ENCODE results near the gene FAM20A.
A peak's percentile ranks its signal among the peaks of the same experiment; 100 is the strongest.
"Not testable (repeated sequence)": the region's sequence is repeated elsewhere in the genome, so short reads cannot be mapped to it uniquely, and the experiment has no call there.

Gene FAM20A

DNA sequence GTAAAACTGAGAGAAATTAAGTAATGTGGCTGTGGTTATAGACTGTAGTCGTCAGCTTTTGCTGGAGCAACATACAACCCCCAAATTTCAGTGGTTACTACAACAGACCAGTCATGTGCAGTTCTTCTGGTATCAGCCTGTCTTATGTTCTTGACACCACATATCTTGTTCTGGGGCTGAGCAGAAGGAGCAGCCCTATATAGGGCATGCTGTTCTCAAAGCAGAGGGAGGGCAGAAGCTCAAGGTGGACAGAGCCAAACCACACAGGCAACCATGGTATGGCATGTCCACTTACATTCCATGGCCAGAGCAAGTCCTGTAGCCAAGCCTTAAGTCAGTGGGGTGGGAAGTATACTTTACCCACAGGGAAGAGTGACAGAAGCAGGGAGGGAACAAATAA, 81.3 kb downstream of the FAM20A start:
- DNase-seq (ENCODE audit: low spot score): no peak

DNA sequence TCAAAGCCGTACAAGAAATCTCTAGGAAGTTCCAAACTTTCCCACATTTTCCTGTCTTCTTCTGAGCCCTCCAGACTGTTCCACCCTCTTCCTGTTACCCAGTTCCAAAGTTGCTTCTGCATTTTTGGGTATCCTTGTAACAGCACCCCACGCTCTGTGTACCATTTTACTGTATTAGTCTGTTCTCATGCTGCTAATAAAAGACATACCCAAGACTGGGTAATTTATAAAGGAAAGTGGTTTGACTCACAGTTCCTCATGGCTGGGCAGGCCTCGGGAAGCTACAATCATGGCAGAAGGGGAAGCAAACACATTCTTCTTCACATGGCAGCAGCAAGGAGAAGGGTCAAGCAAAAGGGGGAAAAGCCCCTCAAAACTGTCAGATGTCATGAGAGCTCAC, 82.1 kb downstream of the FAM20A start:
- DNase-seq (ENCODE audit: low spot score): not testable (repeated sequence)

DNA sequence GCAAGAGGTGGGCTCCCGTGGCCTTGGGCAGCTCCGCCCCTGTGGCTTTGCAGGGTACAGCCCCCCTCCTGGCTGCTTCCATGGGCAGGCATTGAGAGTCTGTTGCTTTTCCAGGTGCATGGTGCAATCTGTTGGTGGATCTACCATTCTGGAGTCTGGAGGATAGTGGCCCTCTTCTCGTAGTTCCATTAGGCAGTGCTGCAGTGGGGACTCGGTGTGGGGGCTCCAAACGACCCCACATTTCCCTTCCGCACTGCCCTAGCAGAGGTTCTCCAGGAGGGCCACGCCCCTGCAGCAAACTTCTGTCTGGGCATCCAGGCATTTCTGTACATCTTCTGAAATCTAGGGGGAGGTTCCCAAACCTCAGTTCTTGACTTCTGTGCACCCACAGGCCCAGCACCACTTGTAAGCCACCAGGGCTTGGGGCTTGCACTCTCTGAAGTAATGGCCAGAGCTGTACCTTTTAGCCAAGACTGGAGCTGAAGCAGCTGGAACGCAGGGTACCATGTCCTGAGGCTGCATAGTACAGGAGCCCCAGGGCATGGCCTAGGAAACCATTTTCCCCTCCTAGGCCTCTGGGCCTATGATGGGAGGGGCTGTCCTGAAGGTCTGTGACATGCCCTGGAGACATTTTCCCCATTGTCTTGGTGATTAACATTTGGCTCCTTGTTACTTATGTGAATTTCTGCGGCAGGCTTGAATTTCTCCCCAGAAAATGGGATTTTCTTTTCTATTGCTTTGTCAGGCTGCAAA, 82.9 kb downstream of the FAM20A start:
- no peak for DNase-seq (ENCODE audit: low spot score)

DNA sequence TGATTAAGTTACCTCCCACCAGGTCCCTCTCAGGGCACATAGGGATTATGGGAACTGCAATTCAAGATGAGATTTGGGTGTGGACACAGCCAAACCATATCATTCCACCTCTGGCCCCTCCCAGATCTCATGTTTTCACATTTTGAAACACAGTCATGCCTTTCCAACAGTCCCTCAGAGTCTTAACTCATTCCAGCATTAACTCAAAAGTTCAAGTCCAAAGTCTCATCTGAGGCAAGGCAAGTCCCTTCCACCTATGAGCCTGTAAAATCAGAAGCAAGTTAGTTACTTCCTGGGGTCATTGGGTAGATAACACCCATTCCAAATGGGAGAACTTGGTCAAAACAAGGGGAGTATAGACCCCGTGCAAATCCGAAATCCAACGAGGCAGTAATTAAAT, 83.6 kb downstream of the FAM20A start:
- DNase-seq (ENCODE audit: low spot score): not testable (repeated sequence)

DNA sequence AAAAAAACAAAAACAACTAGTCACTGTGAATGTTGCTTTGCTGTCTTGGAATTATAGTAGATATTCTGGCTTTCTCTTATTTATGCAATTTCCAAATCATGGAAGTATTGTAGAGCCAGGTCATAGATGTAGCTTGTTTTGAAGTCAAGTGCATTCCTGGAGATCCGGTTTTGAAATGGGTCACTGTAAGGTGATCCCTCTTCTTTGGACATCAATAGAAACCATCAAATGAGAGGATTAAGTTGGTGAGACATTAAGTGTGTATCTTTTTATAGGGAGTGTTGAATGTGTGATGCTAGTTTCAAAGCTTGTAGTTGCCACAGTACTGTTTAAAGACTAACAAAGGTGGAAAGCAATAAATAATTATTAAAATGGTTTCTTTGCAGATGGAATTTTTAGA, 84.4 kb downstream of the FAM20A start:
- no peak for DNase-seq (ENCODE audit: low spot score)

DNA sequence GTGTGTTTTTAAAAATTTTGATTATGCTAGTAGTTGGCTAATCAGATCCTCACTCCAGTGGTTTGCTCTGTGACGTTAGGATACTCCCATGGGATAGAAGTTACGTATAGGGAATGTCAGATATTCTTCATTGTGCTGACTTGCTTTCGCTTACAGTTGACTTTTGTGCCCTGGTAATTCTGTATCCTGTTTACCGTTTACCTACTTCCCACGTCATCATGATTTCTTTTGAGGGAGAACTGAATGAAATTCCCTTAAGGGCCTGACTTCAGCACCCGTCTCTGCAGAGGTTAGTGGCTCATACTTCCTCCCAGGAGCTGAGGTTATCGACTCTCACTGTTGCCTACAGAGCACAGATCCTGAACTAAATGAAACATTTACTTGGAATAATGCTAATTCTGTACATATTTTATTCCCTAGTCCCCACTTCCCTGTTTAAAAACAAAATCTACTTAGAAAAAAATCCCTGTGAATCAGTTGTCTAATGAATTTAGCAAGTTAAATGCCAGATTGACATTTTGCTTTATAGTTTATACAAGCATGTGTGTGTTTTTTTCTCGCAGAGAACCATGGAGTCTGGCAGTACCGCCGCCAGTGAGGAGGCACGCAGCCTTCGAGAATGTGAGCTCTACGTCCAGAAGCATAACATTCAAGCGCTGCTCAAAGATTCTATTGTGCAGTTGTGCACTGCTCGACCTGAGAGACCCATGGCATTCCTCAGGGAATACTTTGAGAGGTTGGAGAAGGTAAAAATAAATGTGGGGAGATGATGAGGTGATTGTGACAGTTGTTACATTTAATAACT, 86.1 kb downstream of the FAM20A start:
- peak; percentile 89 for DNase-seq (ENCODE audit: low spot score)

DNA sequence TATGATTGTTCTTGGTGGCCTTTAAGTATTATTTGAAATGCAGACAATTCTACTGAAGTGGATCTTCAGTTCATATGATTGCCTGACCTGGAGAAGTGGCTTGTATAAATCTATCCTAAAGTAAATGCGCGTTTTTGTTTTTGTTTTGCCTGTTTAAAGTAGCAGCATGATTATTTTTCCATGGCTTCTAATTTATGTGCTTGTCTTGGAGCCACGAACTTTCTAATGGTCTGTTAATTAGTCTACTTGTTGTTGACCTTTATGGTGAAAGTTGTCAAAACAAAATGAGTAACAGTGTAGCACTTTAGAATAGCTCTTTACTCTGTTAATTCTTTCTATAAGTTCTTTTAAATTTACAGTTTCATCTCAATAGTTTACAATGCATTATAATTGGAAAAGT, 87.2 kb downstream of the FAM20A start:
- no peak for DNase-seq (ENCODE audit: low spot score)

DNA sequence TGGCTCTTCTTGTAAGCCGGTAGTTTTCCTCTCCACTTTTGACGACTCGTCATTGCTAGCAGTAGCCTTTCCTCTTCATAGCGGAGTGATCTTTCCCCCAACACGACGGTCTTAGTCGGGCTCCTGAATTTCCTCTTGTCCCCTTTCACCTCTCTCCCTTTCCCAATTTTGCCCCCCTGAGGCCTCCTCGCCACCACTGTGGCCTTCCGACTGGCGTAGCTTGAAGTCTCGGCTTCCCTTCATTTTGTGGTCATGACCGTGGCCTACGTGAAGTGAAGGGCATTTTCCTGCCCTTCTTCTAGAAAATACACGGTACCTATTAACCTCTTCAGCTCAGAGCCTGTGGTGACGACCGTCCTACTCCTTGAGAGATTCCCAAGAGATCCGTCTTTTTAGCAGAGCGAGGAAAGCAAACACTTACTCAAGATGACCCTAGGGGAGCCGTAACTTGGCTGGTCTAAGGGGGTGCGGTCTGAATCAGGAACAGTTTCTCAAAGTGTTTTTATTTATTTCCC, 88.2 kb downstream of the FAM20A start:
- no peak for DNase-seq (ENCODE audit: low spot score)

DNA sequence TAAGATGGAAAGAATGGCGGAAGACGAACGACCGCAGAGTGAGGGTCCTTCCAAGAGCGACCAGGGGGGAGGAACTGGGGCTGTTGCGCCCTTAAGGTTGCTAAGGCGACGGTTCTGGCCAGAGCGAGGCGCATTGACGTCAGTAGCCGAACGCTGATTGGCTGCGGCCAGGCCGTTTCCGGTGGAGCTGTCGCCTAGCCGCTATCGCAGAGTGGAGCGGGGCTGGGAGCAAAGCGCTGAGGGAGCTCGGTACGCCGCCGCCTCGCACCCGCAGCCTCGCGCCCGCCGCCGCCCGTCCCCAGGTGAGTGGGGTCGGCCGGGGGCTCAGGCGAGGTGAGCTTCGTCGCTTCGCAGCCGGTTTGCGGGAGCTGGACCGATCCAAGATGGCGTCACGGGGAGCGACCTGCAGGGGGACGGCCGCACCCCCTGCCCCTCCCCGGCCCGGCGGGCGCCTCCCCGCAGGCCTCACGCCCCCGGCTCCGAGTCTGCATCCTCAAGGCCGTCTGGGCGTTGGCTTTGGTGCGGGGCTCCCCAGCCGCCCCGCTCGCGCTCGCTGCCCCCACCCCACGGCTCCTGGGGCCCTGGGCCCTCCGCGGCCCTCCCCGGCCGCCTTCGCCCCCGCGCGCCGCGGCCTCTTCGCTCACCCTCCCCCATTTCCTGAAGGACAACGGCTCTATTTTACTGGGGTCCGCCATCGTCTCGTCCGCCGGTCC, 88.8 kb downstream of the FAM20A start, which contains the start of gene PRKAR1A:
PRKAR1A (plus strand) TSS at position 184 of the 713 bp plus-strand sequence. CDS start 2,970 bp downstream, outside the sequence.
- DNase-seq (ENCODE audit: low spot score): peak; percentile 85

DNA sequence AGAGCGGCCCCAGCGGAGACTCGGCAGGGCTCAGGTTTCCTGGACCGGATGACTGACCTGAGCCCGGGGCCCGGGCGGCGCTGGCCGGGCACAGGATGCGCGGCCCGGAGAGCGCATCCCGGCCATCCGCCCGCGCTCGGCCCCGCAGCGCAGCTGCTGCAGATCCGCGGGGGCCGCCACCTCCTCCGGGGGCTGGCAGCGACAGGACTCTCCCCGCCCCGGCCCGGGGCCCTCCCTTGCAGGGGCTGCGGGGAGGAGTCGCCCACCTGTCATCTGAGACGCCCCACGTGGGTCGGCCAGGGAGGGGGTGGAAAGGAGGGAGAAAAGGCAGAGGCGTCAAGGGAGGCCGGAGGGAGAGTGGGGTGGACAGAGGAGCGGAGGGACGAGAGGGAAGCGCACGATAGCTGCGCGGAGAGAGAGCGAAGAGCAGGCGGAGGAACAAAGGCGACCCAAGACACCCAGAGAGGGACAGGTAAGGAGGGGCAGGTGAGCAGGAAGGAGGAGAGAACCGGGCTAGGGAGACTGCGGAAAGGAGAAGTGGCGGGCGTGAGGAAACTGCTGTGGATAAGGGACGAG, 89.4 kb downstream of the FAM20A start:
- no peak for DNase-seq (ENCODE audit: low spot score)

DNA sequence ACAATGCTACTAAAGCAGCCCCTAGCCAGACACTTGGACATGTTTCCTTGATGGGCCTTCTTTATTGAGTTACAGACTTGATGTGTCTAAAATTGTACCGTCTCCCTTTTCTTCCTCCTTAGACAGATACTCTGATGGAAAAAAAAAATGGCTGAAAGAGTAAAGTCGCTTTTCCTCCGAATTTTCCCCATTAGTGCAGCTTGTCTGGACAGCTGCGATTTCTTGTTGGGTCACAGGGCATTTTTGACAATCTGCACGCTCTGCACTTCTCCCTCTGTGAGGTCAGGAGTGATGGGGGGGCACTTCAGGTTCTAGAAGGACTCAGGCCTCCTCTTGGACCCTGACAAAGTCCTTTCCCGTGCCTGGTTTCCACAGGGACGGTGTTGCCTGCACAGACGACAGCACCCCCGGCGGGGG, 89.9 kb downstream of the FAM20A start:
- no peak for DNase-seq (ENCODE audit: low spot score)

DNA sequence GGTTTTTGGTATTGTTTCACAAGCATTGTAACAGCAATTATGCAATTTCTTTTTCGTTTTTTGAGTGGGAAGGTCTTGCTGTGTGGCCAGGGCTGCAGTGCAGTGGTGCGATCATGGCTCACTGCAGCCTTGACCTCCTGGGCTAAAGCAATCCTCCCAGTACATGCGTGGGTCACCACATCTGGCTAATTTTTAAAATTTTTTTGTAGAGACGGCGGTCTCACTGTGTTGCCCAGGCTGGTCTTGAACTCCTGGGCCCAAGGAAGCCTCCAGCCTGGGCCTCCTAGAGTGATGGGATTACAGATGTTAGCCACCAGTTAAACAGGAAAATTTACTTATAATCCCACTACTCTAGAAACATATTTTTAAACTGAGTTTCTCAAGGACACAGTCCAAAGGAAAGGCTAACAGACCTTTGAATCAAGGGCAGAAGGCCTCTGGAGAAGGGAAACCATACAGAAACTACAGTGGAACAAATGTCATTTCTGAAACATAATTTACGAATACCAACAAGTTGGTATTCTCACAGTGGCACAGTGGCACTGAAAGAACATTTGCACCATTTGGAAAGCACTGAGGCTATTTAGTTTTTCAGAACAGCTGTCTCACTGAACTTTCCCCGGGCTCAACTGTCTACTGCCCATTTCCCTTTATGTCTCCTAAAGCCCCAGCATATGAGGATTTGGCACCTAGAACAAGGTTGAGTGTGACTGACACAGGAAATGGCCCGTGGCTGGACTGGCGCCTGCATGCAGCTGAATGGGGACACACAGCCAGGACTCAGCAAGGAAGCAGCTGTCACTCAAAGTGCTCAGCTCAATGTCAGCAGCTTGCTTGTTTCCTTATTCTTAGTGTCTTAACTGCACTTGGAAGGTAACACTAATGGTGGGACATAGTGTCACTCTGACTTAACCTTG, 91.8 kb downstream of the FAM20A start:
- DNase-seq (ENCODE audit: low spot score): no peak

DNA sequence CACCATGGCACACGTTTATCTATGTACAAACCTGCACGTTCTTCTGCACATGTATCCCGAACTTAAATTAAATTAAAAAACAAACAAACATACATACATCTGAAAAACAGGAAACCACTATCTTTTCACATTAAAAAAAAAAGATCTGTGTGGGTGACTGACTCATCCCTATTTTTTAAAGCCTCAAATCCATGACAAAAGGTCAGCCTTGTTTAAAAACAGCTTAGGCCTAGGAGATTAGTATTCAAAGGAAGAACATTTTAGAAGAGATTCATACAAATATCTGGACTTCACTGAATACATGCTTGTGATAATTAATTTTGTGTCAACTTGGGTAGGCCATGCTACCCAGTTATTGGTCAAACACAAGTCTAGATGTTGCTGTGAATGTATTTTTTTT, 93.6 kb downstream of the FAM20A start:
- DNase-seq (ENCODE audit: low spot score): peak; percentile 47

DNA sequence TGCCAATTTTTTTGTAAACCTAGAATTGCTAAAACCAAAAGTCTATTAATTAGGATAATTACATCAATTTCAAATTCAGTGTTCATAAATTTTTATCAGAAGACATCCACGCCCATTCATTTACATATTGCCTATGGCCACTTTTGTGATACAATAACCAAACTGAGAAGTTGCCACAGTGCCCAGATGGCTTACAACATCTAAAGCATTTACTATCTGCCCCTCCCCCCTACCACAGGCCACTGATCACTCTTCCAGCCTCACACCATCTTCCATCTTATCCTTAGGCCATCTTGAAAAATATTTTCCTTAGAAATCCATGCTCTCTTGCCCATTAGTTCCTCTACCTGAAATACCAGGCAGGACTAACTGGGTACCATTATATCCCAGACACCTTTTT, 95.2 kb downstream of the FAM20A start:
- DNase-seq (ENCODE audit: low spot score): no peak

DNA sequence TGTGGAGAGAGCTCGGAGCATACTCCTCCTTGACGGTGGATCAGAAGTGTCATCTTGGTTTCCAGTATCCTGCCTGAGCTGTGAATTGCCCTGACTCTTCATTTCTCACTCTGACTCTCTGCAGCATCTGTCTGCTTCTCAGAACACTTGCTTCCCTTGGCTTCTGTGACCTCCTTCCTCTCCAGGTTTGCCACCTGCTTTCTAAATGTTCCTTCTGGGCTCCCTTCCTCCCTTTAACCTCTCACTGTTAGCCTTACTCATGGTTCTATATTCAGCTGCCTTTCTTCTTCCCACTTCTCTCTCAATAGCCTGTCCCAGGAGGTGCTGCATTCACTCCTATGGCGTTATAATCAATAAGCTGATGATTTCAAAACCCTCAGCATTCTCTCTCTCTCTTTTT, 100.1 kb downstream of the FAM20A start:
- no peak for DNase-seq (ENCODE audit: low spot score)

DNA sequence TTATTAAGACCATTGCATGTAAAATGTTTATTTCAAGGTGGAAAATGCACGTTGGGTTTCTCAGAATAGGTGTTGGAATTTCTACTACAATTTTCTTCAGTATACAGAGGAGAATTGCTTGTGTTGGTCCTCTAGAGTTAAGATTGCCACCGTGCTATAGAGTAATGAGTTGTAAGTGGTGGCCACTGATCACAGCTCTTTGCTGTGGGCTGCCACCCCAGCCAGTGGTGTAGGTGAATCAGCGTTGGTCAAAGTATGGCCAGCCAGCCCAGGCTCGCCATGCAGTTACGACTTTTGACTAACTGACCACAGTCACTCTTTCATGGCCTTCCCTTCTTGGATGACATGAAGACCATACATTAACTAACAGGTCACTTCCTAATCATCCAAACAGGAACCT, 101.6 kb downstream of the FAM20A start:
- no peak for DNase-seq (ENCODE audit: low spot score)

DNA sequence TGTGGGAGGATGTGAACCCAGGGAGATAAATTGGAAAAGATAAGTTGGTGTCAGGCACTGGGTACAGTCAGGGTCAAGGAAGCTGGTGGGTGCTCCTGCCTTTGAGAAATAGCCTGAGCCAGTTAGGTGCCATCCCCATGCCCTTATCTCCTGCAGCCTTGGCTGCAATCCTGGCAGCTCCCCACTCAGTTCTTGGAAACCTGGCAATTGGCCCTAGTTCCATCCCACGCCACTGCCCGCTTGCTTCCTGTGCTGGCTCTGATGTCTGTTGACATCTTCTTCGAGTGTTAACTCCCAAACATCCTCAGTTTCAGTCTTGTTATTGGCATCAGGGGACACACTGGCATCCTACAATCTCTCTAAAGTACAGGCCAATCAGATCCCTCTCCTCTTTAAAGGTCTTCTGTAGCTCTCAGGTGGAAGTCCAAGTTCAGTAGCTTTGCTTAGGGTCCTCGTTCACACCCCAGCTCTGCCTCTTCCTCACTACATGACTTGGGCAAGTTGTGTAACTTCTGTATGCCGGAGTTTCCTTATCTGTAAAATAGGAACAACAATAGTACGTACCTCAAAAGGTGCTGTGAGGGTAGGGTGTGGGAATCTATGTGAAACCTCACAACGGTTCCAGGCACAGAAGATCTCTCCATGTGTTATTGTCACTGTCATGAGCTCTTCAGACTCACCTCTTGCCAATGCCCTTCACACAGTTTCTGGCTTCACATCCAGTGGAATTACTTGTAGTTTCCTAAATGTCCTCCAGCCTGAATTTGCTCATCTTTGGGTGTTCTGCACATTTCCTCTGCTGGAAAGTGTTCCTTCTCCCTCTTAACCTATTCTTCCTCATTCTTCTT, 102.5 kb downstream of the FAM20A start:
- DNase-seq (ENCODE audit: low spot score): no peak

DNA sequence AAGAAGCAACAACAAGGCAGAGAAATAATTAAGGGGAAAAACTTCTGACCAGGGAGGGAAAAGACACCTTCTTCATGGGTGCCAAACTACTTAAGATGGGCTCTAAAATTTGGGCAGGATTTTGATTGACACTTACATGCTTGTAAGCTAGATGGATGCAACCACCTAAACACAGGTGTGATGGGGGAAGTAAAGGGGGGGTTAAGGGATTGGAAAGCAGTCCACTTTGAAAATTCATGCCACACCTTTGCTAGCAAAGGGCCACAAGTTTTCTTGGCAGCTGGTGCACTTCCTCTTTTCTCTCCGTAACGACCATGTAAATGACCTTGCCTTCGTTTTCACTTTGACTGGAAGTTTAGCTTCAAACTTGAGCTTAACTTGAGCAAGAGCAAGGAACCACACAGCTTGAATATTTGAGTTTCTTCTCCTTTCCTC, 103.3 kb downstream of the FAM20A start:
- no peak for DNase-seq (ENCODE audit: low spot score)

DNA sequence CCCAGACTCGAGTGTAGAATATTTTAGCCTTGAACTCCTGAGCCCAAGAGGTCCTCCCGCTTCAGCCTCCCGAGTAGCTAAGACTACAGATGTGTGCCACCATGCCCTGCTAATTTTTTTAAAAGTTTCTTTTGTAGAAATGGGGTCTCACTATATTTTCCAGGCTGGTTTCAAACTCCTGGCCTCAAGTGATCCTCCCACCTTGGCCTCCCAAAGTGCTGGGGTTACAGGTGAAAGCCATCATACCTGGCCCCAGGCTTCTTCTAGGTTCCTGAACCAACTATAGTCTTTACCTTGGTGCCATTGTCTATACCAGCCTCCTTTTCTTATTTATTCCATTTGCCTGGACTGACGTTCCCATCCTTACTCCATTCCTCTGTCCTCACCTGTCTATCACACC, 106.1 kb downstream of the FAM20A start:
- DNase-seq (ENCODE audit: low spot score): no peak

Measured in COLO829 (cell line).